Stimulated activated CD4-positive, alpha-beta T cell treated with anti-CD3 and anti-CD28 coated beads, Interleukin-2, amount 100 ng/mL, for 4 hours (primary cell): Measurements from ENCODE around the gene SCCPDH.

ENCODE experiments used
- DNase-seq: peaks from one replicate; pipeline ENCODE4 v3.0.0-alpha.2; 2020; ENCODE audit warnings: low read depth

SCCPDH gene

DNA sequence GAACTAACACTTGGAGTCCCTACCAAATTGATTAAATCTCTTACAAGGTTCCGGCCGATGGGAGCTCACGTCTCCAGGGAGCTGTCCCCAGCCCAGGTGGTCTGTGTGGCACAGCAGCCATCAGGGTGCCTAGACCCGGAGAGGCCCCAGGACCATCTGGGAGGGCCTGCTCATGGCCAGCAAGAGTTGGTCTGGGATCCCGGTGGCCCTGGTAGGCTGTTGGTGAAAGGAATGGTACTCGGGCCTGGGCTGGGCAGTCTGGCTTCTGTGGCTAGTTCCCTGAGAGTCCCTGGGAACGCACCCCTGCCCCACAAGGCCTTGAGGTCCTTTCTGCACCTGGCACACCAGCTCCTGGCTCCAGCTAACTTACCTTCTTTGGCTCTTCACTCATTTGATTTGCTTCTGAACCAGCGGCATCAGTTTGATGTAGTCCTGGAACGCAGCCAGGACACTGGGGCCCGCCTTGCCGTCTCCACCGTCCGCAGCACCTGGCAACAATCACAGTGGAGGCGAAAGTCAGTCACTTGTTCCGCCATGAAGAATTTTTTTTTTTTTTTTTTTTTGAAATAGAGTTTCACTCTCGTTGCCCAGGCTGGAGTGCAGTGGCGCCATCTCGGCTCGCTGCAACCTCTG lies 62.5 kb downstream of the SCCPDH start:
- no peak for DNase-seq

DNA sequence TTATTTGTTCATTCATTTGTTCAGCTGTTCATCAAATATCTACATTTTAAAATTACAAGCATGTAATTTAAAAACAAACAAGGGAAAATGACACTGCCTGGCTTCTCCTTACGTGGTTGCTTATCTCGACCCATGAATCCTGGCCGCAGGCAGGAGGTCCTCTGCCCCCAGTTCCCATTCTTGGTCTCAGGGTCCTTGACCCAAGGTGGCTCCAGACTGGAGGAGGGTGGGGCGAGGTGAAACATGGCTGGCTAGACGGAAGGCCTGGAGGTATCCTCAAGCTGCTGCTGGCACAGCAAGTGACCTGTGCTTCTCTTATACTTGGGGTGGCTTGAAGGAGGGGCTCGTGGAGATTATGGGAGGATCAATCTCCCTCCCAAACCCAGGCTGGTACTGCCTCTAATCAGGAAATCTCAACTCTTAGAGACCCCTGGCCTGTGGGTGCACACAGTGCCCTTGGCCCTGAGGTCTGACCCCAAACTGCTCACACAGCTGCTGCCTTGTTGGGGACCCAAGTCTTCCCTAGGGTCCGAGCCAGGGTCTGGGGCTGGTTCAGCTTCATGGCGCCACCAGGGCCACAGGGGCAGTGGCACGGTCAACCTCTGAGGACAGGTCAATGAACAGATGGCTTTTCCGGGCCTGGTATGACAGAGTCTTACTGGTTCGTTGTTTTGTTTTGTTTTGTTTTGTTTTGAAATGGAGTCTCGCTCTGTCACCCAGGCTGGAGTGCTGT lies 63.7 kb downstream of the SCCPDH start:
- no peak for DNase-seq

DNA sequence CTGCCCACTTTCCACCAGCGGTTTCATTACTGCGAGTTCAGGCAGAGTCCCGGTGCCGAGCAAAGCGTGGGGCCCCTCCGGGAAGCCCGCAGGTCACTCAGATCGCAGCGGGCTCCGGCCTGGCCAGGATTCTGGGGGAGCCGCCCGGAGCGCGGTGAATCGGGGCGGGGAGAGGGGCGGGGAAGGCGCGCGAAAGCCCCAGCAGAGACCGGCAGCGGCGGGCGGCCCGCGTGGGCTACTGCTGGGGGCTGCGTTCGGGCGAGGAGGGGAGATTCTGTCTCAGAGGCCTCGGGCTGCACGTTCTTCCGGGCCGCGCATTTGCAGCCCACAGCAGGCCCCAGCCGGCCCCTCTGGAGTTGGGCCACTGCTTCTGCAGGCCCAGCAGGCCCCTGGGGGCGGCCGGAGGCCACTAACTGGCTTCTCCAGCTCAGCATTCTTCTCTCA lies 64.7 kb downstream of the SCCPDH start:
- DNase-seq = no peak

DNA sequence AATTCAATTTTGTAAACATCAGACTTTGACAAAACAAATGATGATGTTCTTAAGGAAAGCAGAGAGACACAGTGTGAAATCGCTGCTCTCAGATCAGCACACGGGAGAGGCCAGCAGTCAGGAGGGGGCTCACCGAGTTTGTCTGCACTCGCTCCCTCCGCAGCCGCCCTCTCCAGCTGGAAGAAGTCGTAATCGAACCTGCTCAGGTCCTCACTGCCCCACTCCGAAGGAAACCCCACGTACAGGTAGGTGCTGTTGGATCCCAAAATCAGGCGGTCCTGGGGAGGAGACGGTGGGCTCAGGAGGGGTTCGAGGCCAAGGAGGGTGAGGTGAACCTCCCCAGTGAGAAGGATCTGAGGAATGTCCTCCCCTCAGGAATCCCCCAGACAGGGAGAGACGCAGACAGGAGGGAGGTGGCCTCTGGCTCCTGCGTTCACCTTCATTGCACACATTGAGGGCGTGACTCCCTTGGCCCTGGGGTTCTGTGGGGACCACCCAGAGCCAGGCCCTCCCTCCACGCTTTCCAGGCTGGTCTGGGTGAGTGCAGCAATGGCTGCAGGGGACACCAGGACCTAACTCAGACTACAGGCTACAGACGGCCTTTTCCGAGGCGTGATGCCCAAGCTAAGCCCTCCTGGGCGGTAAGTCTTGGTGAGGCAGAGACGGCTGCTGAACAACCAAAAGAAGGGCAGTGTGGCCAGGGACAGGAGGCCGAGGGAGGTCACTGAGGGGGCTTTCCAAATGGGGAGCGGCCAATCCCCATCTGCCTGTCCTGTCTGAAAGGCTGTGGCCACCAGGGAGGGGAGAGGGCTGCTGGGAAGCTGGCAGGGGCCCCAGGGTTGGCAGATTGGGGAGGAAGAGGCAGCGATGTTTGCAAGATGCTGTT lies 65.5 kb downstream of the SCCPDH start:
- DNase-seq = no peak

DNA sequence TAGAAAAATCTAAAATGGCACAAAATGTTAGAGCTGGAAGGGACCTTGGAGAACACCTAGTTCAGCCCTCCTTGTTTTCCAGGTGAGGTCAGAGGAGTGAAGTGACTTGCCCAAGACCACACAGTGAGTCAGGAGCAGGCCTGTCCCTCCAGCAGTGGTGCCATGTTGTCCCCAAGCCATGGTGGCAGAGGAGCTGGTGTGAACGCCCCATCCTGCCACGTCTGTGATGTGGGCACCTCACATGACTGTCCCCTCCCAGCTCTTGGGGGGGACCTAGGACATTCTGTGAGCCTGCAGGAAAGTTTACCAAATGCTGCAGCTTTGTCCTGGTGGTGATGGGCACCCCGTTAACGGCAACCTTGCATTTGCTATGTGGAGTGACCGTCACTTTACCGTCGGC lies 66.2 kb downstream of the SCCPDH start:
- DNase-seq = no peak

DNA sequence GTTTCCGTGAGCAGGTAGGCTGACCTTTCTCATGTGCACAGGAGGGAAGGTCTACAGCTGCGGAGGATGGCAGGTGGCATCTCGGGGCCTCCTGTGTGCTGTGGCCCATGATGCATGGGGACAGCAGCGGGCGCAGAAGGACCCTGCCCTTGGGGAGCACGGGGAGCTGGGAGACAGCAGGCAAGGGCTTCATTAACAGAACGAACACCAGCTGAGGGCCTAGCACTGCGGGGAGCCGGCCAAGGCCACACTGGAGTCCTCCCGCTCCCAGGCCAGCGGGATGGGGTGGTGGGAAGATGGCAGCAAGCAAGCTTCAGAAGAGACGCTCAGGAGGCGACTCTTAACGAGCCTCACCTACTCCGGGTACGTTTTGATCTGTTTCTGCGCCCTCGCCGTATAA lies 66.6 kb downstream of the SCCPDH start:
- no peak for DNase-seq

DNA sequence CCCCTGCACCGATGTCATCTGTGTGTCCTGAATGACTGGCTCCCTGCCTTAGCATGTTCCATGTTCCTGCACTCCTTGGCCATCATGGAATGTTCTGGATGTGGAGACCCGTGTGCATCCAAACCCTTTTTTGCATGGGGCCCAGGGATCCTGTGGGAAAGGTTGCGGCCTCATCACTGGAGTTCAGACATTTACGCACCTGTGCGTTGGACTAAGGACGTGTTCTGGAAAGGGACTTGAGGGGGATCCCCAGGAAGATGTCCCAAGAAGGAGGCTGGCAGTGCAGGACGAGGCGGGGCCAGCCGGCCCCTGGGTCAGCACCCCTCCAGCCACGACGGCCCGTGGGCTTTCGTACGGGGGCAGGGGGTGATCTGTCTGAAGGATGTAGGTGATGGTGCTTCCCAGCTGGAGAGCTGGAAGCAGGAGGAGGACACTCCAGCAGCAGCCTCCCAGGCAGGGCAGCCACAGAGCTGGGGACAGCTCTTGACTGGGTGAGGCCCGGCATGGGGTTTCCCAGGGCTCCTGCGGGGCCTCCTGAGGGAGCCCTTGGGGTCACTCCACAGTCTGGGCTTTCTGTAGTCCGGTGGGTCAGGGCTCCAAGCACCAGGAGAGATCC lies 67.2 kb downstream of the SCCPDH start:
- DNase-seq = no peak

DNA sequence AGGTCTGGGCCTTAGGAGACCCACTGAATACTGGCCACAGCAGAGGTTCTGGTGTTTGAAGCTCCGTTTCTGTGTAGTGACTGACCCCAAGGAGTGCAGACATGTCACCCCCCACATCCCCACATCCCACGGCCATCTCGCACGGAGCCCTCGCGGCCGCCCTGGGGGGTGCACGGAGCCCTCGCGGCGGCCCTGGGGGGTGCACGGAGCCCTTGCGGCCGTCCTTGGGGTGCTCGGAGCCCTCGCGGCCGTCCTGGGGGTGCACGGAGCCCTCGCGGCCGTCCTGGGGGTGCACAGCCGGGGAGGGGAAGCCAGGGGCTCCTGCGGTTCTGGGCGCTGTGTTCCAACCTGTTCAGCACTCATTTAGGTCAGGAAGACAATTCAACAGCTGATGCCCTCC lies 68.4 kb downstream of the SCCPDH start:
- DNase-seq = no peak

DNA sequence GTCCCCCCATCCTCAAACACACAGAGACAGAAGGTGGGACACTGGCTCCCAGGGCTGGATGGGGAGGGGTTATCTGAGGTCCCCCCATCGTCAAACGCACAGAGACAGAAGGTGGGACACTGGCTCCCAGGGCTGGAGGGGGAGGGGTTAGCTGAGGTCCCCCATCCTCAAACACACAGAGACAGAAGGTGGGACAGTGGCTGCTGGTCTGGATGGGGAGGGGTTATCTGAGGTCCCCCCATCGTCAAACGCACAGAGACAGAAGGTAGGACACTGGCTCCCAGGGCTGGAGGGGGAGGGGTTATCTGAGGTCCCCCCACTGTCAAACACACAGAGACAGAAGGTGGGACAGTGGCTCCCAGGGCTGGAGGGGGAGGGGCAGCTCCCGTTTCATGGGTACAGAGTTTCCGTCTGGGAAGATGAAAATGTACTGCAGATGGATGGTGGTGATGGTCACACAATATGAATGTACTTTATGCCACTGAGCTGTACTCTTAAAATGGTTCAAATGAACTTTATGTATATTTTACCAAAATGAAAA lies 69.2 kb downstream of the SCCPDH start:
- DNase-seq = no peak

DNA sequence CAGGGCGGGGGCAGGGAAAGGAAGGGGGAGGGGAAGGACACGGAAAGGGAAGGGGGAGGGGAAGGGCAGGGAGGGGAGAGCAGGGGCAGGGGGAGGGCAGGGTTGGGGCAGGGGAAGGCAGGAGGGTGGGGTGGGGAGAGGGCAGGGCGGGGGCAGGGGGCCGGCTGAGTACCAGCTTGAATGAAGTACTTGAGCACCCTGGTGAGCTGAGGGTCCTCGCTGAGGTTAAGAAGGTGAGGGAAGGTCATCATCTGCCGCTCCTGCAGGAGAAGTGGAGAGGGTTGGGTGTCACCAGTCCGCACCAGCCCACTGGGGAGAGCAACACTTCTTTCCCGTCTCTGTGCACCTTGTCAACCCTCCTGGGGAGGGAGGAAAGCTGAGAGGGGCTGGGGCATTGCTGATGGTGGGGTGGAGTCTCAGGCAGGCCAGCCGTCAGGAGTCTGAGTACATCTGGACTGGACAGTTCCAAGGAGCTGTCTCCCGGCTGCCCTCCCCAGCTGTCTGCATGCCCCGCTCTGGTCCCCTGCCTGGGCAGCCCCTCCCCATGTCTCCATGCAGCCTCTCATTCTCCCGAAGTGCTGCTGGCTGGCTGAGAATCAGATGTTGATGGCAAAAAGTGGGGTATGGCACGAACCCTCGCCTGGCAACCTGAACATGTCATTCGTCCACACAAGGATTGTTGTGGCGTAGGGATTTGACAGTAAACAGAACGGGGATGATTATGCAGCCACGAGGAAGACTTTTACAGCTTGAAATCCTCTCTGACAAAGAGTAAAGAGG lies 70.0 kb downstream of the SCCPDH start:
- no peak for DNase-seq

DNA sequence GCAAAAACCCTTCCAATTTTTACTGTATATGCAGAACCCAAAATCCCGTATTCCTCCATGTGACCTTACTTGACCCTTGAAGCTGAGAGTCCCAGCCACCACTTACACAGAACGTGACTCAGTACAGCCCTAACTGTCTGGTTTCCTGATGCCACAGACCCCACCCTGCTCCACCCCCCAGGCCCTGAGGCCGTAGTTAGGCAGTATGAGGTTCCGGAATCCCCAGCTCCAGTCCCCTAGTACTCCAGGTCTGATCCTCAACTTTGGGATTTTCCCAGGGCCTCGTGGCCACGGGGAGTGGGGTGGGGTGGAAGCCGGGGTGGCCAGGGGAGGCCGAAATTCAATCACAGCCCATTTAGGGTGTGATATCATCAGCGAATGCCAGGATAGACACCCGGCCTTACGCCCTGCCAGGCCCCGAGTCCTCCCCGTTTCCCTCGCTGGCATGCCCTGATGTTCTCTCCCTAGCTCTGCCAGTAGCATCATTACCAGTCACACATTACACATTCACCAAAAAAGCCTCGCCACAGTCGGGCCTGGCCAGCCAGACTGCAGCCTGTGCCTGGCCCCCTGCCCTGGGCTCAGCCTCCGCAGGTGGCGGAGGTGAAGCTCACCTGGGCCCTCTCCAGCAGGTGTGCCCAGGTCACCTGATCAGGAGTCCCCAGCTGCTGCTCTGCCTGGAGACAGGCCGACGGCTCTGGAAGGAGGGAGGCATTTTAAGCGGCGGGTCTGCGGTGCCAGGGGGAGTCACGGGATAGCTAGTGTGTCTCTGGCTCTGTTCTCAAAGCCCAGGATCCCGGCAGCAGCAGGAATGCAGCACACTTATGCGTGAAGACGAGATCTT lies 70.8 kb downstream of the SCCPDH start:
- no peak for DNase-seq

DNA sequence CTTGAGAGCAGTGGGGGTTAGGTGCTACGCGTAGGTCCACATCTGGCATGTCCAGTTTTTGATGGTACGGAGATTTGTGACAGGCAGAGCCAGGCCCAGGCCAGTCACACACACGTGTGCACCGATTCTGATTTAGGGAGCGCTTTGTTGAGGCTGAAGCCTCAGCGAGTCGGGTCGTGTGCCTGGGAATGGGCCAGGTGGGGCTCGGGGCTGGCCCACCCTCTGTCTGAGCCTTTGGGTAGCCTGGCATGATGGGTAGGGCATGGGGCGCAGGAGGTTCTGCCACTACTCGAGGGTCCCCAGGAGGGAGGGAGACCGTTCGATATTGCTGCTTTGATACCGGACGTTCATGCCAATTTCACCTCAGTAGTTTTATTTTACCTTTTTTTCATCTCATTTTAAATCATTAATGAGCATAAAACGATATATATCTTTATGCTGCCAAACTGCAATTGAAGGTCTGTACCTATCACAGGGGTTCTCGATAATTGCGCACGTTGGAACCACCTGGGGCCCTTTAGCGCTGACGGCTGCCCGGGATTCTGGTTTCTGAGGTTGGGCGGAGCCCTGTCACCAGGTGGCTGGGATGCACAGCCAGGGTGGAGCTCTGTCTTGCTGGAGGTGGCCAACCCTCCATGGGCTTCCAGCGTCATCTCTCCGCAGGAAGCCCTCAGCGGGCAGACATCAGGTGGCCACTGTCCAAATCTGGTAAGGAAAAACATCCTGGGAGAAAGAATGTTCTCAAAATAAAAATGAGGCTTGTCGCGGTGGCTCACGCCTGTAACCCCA lies 71.9 kb downstream of the SCCPDH start:
- no peak for DNase-seq

DNA sequence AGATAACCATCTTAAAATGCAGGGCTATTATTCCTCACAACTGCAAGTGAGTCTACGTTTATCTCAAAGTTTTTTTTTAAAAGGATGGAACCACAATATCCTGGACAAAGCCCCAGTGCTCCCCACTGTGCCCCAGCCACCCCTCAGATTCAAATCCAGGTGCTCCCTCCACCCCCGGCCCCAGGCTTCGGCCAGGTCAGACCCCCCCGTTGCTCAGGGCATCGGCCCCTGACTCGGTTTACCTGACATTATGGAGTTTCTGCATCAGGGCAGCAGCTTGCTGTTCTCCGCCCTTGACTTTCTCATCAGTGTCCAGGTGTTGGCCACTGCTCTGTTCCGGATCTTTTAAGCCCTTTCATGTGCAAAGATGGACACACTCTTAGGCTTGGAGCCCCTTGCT lies 72.9 kb downstream of the SCCPDH start:
- DNase-seq = no peak

DNA sequence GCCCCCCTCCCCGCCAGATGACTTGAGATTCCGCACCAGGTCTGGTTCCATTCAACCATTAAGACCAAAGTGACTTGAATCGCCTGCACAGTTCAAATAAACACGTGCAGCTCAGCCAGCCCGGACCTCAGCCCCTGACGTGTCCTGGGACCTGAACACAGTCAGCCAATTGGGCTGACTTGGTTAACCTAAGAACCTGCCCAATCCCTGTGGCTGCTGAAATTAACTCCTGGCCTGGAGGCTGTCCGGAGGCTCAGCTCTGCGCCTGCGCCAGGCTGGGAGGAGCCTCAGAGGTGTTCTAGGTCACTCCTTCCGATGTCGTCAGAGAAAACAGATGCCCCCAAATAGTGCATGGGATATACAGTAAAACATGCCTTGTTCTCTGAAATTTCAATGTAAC lies 73.4 kb downstream of the SCCPDH start:
- DNase-seq = no peak

DNA sequence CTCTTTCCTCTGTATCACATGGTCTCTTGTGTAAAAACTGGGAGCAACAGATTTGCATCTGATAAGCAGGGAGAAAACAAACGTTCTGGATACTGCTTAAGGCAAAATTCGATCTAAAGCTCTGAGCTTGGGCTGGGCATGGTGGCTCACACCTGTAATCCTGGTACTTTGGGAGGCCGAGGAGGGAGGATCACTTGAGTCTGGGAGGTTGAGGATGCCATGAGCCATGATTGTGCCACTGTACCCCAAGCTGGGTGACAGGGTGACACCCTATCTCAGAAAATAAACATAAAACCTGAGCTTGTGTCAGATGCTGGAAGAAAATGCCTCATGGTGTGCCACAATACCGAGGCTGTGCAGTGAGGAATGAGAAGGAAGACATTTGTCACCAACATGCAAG lies 73.9 kb downstream of the SCCPDH start:
- DNase-seq = no peak

DNA sequence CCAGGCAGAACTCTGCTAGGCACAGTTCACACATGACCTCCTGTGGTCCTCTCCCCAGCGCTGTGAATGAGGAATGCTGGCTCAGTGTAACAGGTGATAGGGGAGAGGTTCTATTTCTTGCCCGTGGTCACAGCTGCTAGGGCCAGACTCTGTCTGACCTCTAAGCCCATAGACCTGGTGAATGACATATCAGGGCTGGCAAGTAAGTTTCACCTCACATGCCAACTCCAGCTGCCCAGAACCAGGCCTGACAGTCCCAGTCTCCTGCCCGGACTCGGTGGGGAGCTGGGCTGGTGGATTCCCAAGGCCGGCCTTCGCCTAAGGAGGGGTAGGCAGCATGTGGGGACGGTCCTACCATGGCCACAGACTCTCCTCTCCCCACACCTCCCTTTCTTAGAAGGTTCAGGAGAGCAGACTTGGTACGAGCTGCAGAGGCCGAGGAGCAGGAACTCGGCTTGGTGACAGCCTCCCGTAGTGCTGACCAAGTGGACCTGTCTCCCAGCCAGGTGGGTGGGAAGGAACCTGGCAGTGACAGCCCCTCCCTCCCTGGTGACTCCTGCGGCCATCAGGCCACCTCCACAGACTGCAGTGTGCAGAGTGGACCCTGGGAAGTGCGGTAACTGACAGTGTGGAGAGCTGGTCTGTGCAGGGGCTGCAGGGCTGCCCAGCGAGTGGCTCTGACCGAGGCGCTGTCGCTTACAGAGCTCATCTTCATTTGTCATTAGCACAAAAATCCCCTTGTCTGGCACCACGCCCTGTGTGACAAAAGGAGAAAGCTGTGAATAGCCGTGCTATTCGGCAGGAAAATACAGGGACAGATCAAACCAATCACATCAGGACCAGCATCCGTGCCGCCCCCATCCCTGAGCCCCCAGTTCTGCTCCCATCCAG lies 74.6 kb downstream of the SCCPDH start:
- no peak for DNase-seq

DNA sequence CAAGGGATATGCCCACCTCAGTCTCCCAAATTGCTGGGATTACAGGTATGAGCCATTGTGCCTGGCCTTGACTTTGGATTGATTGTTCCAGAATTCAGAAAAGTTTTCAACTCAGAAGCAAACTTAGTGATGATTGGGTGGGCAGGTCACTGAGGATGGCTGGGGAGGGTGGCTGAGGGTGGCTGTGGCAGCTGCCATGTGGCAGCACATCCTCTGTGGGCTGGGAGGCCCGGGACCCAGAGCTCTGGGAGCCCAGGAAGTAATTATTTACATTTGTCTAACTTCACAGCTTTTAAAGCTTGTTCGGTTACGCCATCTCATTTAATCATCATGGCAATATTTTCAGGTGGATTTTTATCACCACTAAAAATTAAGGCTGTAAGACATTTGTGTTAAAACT lies 76.1 kb downstream of the SCCPDH start:
- no peak for DNase-seq

DNA sequence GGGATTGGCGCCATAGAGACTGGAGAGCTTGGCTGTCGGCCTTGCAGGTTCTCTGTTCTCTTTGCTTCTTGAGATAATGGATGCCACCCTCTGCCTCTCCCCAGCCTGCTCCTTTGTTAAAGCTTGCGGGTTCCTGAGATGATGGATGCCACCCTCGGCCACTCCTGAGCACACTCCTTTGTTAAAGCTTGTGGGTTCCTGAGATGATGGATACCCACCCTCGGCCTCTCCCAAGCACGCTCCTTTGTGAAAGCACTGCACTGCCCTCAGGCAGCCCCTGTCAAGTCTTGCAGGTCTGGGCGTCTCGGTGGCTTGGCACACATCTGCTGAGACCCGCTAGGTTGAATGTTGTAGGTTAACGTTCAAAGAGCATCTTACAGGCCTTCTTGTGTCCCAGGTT lies 76.5 kb downstream of the SCCPDH start:
- no peak for DNase-seq
